ENCODE results near the gene SHISAL2A. TPM values are rescaled to one million over a fixed set of nuclear protein-coding genes. Genes with fewer than 3 reads are reported as not detected.
"Not testable (repeated sequence)": the region's sequence is repeated elsewhere in the genome, so short reads cannot be mapped to it uniquely, and the experiment has no call there.

SHISAL2A gene
- polyA plus RNA-seq, 12 donors = 2.6 to 8.1 (median 4.7) TPM; not detected in 1

- no peak for DNase-seq
Measured at GRCh38 chr1:52683367-52683940, 50.5 kb downstream of the SHISAL2A start.

GRCh38 chr1:52684545-52684944 is 51.6 kb downstream of the SHISAL2A start:
- no peak for DNase-seq

GRCh38 chr1:52686261-52686751 is 53.3 kb downstream of the SHISAL2A start:
- DNase-seq = peak; percentile 66

- DNase-seq = no peak
Measured at GRCh38 chr1:52686830-52687229, 53.9 kb downstream of the SHISAL2A start.

- DNase-seq = no peak
Measured at GRCh38 chr1:52691821-52692220, 58.9 kb downstream of the SHISAL2A start.

- no peak for DNase-seq
Measured at GRCh38 chr1:52692697-52693096, 59.7 kb downstream of the SHISAL2A start.

GRCh38 chr1:52693351-52693750 is 60.4 kb downstream of the SHISAL2A start:
- not testable (repeated sequence) for DNase-seq

- no peak for DNase-seq
Measured at GRCh38 chr1:52693843-52694242, 60.9 kb downstream of the SHISAL2A start.

GRCh38 chr1:52695627-52696026 is 62.7 kb downstream of the SHISAL2A start:
- DNase-seq = no peak

GRCh38 chr1:52697795-52698674 is 65.1 kb downstream of the SHISAL2A start, which contains the start of gene COA7:
Gene COA7 (minus strand): TSS chr1:52698347. CDS start chr1:52698326, 21 bp downstream.
- DNase-seq = peak; percentile 89

- DNase-seq = peak; percentile 80
Measured at GRCh38 chr1:52702886-52703787, 70.2 kb downstream of the SHISAL2A start.

GRCh38 chr1:52706136-52706670 is 73.2 kb downstream of the SHISAL2A start:
- no peak for DNase-seq

Other genes starting within 250 kb of the SHISAL2A start
- 1 to 10 TPM in 10 of 12 donors, not detected in 2; 2.1 to 5.0 (median 3.3) TPM for gene ORC1, start 228.7 kb upstream of the SHISAL2A start, polyA plus RNA-seq (ENCODE audit: insufficient read length in 12 of 12)
- 10 to 100 TPM in 11 of 12 donors, not detected in 1; 41.1 to 64.0 (median 47.4) TPM for gene PRPF38A, start 228.6 kb upstream of the SHISAL2A start, polyA plus RNA-seq (ENCODE audit: insufficient read length in 12 of 12)
- 100 to 1,000 TPM in 4 of 12 donors, 10 to 100 TPM in 7, not detected in 1; 56.8 to 127 (median 91.5) TPM for gene TUT4, start 80.1 kb upstream of the SHISAL2A start, polyA plus RNA-seq (ENCODE audit: insufficient read length in 12 of 12)
- gene GPX7, start 30.8 kb upstream of the SHISAL2A start, polyA plus RNA-seq (ENCODE audit: insufficient read length in 12 of 12) = 100 to 1,000 TPM in 11 of 12 donors, not detected in 1; 112 to 157 (median 137) TPM
- 10 to 100 TPM in 11 of 12 donors, not detected in 1; 11.5 to 23.7 (median 16.9) TPM for gene COA7, start 65.2 kb downstream of the SHISAL2A start, polyA plus RNA-seq (ENCODE audit: insufficient read length in 12 of 12)
- gene ZYG11B, start 93.3 kb downstream of the SHISAL2A start, polyA plus RNA-seq (ENCODE audit: insufficient read length in 12 of 12) = 100 to 1,000 TPM in 1 of 12 donors, 10 to 100 TPM in 11; 20.2 to 102 (median 38.9) TPM
- under 1 TPM in 10 of 12 donors, not detected in 2; 0.04 to 0.25 (median 0.07) TPM for gene ZYG11A, start 209.6 kb downstream of the SHISAL2A start, polyA plus RNA-seq (ENCODE audit: insufficient read length in 12 of 12)

Measured in muscle of arm (tissue), 12 donors.